Colon (tissue), 2 donors: Measurements from ENCODE around the gene PIAS3.

ENCODE experiments used
- FAIRE-seq: peaks from 2 replicates; lab custom pipeline; 2012; peaks lifted over from hg19 to GRCh38; lab: Jason Lieb, UNC
- donor health status: control.
- donor health status: control.

PIAS3 gene

DNA sequence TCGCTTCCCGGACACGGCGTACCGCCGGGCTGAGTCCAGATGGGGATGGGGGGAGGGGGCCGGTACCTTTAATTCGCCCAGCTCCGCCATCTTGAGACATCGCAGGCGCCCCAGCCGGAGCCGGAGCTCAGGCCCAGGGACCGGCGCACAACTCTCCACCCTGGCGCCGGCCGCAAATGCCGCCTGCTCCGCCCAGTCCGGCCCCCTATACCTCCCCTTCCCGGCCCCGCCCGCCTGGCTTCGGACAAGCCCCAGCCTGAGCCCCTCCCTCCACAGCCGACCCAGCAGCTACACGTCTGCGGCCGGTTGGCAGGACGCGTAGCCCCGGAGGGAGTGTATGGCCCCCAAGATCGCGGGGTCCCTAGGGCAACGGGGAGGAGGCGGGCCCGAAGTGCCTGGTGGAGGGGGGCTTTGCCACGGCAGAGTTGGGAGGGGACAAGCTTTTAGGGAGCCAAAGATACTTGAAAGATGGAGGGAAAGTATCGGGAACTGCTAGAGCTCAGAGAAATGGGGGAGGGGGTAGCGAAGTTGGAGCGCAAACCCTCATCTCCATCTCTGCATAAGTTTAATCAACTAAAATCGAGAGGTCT, at the start of gene PIAS3:
Gene PIAS3 (minus strand): TSS at position 181 of the 590 bp plus-strand sequence. CDS start 91 bp downstream, at position 90.
- FAIRE-seq, result no peak

DNA sequence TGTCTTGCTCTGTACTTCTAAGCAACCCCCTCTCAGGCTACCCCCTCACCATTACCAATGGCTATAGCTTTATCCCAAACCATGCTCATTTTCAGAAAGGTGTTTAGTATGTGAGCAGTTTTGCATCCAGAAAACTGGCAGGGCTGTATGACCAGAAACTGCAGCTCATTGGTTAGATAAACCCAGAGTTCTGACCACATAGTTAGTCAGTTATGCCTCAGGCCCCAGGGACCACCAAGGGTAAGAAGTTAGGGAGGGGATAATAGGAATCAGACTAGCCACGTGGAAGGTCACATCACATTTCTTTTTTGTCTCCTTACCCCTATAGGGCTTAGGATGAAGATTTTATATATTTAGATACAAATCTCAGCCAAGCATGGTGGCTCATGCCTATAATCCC, 49.8 kb upstream of the PIAS3 start:
- no peak for FAIRE-seq

DNA sequence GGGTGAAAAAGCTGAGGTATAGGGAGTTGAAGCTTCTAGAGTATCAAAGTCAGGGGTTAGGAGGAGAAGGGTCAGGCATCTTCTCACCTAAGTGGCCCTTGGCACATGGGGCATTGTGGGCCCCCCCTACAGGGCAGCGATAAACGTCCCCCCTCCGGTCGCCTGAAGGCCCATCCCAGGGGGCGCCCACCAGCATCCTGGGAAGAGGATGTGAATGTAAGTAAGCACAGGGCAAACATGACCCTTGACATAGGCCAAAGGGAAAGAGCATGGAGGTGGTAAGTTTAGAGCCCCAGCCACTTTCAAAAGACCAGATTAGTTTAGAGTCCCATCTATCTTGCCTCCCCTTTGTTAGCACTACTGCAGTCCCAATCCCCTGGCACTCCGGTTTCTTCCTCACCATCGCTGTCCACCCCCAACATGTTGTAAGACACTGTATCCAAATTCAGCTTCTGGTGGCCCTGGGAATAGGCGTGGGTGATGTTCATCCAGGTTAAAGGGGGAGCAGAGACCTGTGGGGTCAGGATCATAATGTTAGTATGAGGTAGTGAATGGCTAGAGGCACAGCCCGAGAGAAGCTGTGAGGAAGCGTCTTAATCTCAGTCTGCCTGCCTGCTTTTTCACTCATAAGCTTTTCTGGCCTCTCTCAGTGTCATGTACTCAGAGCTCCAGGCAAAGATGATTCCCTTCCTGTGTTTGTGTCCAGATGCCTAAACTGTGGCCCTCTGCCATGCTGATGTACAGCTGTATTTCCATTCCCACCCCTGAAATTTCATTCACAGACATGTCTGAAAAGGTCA, 48.3 kb upstream of the PIAS3 start:
- FAIRE-seq, result no peak

DNA sequence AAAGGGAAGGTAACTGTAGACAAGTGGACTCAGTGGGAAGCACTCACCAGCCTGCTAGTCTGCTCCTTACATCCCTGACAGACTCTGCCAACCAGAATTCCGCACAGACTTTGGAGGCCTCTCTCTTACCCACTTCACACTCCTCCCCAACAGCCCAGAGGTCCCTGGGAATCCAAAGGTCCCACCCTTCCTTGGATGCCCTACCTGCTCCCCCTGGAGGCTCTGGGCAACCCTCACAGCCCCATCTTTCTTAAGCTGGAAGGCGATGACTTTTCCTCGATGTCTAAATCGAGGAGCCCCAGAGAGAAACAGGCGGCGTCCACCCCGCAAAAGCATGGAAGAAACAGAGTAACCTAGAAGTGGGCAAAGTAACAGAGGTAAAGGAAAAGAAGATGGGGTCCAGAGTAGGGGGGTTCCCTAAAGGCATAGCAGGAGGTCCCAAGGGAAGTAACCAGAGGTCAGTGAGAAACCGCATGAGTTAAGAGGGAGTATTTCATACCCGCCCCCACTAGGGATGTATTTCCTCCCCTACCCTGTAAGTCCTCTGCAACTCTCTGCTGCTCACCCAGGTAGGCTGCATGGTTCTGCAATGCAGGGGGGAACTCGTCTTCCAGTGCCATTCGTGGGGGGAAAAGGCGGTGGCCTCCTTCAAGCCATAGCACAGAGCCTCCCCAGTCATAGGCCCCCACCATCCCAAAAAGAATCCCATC, 42.6 kb upstream of the PIAS3 start:
- FAIRE-seq, result no peak

DNA sequence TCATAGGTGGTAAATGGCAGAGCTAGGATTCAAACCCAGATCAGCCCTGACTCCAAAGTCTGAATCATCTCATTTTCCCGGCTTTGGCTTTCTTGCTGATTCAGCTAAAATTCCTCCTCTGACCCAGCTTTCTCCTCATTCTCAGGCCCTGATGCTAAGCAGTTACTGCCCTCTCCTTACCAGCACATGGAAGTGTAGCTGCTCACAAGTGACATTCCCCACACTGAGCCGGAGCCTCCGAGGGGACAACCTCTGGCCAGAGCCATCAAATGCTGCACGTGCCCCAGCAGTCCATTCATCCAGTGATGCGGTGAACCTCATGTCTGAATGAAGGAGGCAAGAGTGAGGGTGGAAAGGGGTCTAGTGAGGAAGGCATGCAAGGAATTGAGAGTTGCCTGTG, 39.9 kb upstream of the PIAS3 start:
- no peak for FAIRE-seq

DNA sequence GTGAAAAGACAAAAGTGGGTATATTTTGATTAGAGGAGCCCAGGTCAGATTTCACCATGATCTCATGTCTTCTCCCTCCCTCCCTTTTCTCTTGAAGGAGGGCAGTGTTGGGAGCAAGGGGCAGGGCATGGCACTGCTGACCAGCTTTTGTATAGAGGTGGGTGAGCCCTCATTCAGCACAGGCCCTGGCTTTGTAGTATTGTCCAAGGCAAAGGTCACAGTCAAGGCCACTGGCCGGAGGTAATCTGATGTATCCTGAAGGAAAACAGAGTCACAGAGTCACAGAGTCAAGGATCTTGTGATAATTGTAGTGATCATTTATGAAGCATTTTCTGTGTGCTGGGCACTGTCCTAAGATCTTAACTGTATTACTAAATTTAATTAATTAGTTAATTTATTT, 39.1 kb upstream of the PIAS3 start:
- FAIRE-seq, result no peak

DNA sequence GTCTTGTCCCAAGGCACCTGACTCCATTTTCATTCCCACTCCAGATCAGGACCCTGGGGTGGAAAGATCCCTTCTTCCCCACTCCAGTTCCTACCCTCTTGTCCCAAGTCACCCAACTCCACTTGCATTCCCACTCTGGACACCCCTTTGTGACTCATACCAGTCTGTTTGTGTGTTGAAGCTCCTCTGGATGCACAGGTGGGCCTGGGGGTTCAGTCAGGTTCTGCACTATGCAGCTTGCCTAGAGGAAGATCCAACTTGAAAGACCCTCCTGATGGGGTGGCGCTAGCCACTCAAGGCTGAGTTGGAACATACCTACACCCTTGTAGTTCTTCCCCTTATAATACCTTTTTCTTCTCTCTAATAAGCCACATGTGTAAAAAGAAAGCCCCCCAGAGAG, 36.6 kb upstream of the PIAS3 start:
- FAIRE-seq, result no peak

DNA sequence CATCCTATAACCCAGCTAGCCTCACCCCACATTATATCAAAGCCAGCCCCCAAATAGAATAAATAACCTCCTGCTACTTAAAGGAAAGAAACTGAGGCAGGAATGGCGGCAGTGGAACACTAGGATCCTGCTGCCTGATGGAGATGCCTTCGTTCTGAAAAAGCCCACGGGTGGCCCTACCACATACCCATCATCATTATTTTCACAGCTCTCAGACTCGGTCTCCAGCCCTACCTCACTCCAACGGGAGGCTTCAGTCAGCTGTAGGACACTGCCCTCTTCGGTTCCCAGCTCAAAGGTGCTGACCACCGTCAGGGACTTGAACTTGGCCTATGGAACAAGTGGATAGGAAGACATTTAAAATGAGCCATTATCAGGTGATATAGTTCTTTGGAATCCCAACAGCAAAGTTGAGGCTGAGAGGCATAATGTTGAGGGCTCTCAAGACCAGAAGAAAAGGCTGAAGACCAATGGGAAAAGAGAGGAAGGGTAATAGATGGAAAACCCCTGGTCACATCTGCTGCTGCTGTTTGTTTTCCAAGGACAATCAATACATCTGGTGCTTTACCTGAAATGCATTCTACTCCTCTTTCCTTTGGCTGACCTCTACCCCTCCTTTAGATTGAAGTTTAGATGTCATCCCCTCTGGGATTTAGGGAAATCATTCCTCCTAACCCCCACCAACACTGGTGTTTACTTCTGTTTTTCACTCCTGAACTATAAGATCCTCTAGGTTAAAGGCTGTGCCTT, 34.6 kb upstream of the PIAS3 start:
- no peak for FAIRE-seq

DNA sequence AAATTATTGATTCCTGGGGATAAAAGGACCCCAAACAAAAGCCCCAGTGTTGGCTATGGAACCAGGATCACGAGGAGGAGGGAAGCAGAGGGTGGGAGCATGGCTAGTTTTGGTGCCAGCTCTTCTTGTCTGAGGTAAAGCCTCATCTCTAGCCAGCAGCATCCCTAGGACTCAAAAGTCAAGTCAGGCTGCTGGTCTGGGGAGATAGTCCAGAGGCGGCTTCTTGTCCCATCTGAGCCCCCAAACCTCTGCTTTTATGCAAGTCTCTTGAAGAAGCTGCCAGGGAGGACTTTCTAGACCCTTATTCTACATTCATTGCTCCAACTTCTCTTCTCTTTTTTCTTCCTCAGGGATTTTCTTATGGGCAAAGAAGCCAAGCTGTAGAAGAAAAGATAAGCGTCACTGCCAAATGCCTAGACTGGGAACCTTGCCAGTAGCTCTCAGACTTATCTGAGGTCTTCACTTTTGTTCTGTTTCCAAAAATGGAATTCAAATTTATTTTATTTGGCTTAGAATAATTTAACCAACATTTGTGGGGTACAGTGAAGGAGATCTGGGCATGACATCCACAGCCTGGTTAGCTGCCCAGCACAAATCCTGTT, 33.7 kb upstream of the PIAS3 start:
- FAIRE-seq, result no peak

DNA sequence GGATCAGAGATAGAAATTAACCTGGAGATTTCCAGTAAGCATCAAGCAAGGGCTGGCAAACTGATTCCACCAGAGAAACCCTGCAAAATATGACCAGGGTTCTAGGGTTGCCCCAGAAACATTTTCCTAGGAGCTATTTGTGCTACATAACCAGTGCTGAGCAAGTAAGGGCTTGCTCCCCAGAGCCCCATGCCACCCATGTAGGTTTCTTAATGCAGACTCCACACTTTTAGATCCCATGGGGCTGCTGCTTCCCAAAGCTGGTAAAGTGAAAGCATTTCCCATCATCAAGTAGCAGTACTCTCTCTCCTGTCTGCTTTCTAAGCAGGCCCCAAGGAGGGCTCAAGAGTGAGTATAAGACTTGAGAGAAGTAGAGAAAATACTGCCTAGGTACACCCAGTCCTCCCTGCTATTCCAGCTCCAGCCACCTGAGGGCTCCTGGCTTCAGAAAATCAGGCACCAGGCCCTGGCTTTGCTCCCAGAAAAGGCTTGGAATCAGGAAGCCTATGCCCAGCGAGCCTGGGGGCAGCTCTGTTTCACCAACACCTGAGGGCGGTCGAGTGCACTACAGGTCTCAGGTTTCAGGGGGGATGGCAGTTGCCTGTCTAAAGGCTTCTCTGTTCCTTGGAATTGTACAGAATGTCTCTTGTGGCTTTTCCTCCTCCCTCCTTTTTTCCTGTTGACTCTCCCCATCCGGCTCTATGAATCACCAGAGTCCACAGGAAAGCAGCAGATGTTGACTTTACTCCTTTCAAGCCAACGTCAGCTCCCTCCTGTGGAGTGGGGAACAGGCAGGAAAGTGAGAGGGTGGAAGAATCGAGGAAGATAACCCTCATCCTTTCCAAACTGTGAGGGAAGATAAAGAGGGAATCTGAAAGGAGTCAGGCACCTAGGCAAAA, 33.0 kb upstream of the PIAS3 start:
- no peak for FAIRE-seq

DNA sequence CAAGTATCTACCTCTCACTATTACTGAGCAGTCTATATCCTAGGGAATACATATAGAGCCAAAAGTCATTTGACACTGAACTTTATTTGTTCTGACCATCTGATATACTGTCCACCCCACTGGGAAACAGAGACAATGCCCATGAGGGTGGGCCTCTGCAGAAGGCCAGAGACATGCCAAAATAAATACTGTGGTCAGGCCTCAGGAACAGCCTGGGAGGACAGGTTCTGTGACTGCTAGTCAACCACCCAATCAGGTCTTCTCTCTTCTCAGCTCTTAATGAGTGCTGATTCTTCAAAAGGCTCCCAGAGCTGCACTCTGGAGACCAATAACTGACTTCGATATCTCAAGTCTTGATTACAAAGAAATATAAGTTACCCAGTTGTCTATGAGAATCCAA, 32.3 kb upstream of the PIAS3 start:
- FAIRE-seq, result no peak

DNA sequence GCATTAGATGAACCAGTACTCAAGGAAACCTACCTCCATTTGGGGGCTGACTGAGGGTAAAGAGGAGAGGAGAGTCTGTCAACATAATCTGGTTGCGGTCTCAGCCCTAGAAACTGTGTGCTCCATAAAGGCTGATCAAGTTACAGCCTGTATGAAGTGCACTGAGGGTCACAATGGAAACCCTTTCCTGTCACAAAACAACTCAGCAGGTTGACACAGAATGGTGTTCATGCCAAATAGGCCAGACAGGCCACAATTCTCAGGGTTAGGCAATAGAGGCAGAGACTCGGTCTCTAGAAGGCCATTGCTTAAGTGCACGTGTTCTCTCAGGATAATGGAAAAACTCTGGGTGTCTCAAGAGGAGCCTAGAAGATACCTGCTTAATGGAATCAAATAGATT, 30.8 kb upstream of the PIAS3 start:
- FAIRE-seq, result no peak

DNA sequence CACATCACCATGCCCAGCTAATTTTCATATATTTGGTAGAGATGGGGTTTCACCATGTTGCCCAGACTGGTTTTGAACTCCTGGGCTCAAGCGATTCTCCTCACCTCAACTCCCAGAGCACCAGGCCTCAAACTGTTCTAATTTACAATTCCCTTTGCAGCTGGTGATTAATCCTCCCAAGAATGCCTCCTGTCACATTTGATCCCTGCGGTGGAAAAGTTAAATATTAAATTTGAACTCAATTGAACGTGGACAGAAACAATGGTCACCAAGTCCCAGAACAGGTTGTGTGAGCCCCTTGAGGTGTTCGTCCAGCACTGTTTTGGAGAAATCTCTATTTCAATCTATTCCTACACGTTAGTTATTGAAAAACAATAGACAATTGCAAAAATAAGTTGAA, 28.8 kb upstream of the PIAS3 start:
- no peak for FAIRE-seq

DNA sequence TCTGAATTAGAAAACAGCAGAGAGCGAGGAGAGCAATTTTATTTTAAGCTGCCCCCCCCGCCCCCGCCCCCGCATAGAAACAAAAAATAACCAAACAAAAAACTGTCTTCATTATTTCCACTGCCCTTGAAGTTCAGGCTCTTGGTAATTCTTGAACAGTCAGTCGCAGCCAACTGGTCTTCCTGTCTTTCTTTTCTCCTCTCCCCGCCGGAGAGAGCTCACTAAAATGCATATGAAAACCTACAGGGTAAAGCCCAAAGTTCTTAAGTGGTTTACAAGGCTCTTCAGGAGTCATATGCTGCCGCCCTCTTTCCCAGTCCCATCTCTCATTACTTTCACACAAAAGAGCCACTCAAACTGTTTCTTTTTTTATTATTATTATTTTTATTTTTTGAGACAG, 27.9 kb upstream of the PIAS3 start:
- FAIRE-seq, result no peak

DNA sequence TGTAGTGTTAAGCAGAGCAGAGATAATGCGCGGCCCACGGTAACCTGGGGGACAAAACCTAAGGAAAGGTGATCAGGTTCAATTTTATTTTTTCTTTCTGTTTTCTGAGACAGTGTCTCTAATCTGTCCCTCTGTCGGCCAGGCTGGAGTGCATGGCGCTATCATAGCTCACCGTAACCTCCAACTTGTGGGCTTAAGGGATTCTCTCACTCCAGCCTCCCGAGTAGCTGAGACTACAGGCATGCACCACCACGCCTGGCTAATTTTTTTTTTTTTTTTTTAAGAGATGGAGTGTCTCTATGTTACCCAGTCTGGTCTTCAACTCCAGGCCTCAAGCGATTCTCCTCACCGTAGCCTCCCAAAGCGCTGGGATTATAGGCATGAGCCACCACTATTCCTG, 27.5 kb upstream of the PIAS3 start:
- FAIRE-seq, result no peak

DNA sequence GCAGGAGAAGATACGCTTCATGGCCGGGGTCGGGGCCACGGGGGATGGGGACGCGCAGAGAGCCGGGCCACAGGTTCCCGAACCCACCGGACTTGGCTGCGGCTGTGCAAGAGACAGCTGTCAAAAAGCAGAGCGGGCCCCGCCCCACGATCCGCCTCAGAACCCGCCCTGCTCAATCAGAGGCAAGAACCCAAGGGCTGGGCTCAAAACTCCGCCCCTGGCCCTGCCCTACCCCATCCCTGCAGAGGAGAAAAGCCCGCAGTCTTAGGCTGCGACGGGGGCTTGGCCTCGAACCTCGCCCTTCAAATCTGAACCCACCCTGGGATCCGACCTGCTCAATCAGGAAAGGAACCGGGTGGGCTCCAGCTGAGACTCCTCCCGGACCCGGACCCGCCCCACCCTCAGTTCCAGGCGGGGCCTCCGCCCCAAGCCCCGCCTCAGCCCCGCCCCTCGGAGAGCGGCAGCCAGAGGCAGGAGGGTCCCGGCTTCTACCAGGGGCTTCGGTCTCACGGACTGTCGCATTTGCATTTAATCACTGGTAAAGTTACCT, 26.9 kb upstream of the PIAS3 start, which contains the start of gene ANKRD35:
Gene ANKRD35 (minus strand): TSS at position 129 of the 550 bp plus-strand sequence. CDS start 108 bp downstream, at position 21.
- FAIRE-seq, result no peak

DNA sequence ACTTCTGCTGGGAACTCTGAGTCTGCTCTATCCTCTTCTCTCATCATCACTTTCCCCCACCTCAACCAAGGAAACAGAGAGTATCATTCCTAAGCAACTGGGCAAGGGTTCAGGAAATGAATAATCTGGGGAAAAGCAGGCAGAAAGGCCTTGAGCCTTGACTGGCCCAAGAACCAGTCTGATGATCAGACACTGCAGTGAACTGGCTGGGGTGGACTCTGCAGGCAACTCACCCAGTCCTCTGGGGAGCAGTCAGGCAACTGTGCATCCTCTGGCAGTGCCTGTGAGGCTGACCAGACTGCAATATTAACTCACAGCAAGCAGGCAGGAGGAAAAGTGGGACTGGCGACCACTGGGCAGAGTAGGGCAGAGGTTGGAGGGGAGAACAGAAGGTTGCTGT, 25.8 kb upstream of the PIAS3 start:
- FAIRE-seq, result no peak

DNA sequence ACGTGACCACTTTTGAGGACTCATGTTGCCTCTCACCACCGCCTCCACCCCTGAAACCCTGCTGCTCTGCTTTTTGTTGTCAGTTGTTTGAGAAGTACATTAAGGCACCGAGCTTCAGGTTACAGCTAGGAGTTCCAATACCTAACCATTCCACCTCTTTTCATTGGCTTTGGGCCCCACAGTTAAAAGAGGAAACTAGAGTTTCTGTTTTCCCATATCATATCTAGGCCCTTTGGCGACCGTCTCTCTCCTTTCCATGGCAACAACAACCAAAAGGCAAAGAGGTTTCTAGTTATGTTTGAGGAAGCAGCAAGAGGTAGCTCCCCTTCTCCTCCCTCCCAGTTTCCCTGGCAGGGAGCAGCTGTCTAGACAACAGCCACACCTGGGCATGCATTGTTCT, 20.9 kb upstream of the PIAS3 start:
- no peak for FAIRE-seq

DNA sequence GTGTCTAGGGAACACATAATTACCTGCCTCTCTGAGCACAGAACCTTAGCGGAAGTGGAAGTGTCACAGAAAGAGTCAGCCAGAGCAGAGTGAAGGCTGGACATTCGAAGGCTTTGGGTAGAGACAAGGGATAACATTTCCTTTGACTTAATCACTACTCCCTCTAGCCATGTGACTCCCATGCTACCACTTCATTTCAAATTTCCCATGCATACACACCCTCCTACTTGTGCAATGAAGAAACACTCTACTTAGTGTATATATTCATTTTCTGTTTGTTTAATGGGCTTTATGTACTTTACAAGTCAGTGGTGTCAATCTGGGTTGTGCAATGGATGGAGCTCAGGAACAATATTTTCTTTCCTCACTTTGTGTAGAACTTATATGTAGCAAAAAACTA, 19.8 kb upstream of the PIAS3 start:
- no peak for FAIRE-seq

DNA sequence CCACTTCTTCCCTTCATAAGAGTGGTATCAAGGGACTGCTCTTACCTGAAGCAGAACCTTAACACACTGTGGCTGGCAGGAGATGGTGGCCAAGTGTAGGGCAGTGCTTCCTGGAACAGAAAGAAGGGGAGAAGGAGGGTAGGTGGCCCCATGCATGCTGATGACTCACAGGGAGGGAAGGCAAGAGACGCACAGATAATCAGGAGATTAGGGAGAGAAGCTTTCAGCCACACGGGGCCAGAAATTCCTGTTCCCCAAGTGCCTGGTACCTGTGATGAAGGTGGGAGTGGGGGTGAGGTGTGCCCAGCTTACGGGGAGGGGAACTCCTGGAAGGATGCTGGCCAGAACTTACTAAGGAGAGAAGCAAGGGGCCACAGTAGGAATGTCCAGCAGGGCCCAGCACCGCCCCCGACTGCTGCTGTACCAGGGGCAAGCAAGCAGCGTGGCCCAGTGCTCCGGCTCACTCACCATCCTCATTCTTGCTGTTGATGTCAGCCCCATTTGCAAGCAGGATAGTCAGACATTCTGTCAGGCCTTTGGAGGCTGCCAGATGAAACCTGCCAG, 19.1 kb upstream of the PIAS3 start:
- no peak for FAIRE-seq
